ENCODE results near the gene ZMIZ1.

ZMIZ1 gene

GRCh38 chr10:79180414-79181221 lies 111.9 kb downstream of the ZMIZ1 start:
- DNase-seq: no peak

GRCh38 chr10:79181227-79181626 lies 112.5 kb downstream of the ZMIZ1 start:
- DNase-seq: no peak

- no peak for DNase-seq
These were observed 113.1 kb downstream of the ZMIZ1 start for GRCh38 chr10:79181698-79182521.

GRCh38 chr10:79182781-79183467 lies 114.2 kb downstream of the ZMIZ1 start:
- DNase-seq: no peak

- no peak for DNase-seq
These were observed 114.7 kb downstream of the ZMIZ1 start for GRCh38 chr10:79183468-79183865.

- no peak for DNase-seq
These were observed 115.4 kb downstream of the ZMIZ1 start for GRCh38 chr10:79184145-79184625.

GRCh38 chr10:79184657-79185056 lies 115.9 kb downstream of the ZMIZ1 start:
- no peak for DNase-seq

GRCh38 chr10:79185067-79185774 lies 116.5 kb downstream of the ZMIZ1 start:
- no peak for DNase-seq

- no peak for DNase-seq
These were observed 117.1 kb downstream of the ZMIZ1 start for GRCh38 chr10:79185796-79186374.

- DNase-seq: no peak
These were observed 117.8 kb downstream of the ZMIZ1 start for GRCh38 chr10:79186486-79187120.

GRCh38 chr10:79187121-79187940 lies 118.6 kb downstream of the ZMIZ1 start:
- no peak for DNase-seq

- no peak for DNase-seq
These were observed 119.6 kb downstream of the ZMIZ1 start for GRCh38 chr10:79188154-79188965.

GRCh38 chr10:79189181-79189580 lies 120.4 kb downstream of the ZMIZ1 start:
- no peak for DNase-seq

GRCh38 chr10:79189853-79190435 lies 121.2 kb downstream of the ZMIZ1 start:
- DNase-seq: no peak

- no peak for DNase-seq
These were observed 122.0 kb downstream of the ZMIZ1 start for GRCh38 chr10:79190740-79191261.

- no peak for DNase-seq
These were observed 123.3 kb downstream of the ZMIZ1 start for GRCh38 chr10:79191951-79192676.

GRCh38 chr10:79192677-79193003 lies 123.9 kb downstream of the ZMIZ1 start:
- no peak for DNase-seq

GRCh38 chr10:79193694-79194382 lies 125.1 kb downstream of the ZMIZ1 start:
- no peak for DNase-seq
